Embryonic facial prominence (tissue), 1 donor: ENCODE data around the gene AOPEP.

Experiments used
- DNase-seq: peaks from one replicate; pipeline ENCODE4 v3.0.0-alpha.2; 2016; ENCODE audit errors: extremely low spot score

Gene AOPEP

GRCh38 chr9:94915476-94916450 lies 189.3 kb downstream of the AOPEP start:
- no peak for DNase-seq

- DNase-seq, result no peak
These were observed 190.5 kb downstream of the AOPEP start for GRCh38 chr9:94916956-94917355.

DNA sequence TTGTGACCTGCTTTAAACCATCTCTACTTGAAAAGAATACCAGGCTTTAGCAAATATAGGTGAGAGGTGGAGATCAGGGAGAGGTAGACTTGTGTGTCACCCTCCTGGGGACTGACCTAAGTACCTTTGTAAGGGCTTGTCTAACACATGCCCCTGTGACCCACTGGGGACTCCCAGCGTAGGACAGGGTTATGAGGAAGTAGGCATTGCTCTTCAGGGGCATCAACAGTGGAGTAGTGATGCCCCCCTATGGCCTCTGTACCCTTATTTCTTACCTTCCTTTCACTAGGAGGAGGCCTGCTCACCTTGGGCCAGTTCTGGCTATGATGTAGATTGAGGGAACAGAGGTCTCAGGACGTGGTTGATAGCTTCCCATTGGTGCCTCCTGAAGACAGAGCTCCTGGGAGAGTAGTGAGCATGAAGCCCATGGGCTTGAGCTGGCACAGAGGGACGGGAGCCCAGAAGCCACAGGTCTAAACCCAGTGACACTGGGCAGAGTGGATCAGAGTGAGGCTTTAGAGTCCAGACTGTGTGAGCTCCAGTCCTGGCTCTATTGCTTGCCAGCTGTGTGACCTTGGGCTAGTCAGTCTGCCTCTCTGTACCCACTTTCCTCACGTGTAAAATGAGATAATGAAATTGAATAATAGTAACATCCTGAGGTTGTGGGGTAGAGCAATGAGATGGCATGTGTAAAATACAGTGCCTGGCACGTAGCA lies 191.7 kb downstream of the AOPEP start:
- no peak for DNase-seq

- DNase-seq, result no peak
These were observed 193.0 kb downstream of the AOPEP start for GRCh38 chr9:94919376-94920098.

DNA sequence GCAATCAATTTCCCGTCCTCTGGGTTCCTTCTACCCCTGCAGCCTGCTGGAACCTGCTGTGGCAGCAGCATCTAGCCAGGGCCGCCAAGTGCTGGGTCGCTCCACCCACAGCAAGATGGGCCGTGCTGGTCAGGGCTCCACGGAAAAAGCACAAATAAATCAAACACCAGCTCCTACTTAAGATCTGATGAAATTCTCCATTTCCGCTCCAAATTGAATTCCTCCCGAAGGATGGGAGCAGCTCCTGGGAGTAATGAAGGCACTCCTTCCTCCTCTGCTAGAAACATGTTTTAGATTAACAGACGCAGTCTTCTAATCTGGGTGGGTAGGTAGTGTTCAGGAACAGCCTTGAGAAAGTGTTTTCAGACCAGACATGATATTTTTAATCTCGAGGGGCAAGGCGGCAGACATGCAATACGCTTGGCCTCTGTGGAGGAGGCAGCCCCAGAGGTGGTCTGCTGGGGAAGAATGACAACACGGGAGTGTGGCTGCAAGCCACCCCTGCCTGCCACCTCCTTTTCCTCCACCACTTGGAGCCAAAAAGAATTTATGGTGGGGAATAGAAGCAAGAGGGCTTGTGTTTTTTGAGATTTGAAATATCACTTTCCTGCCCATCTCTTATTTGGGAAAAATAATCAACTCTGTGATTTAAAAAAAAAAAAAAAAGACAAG lies 194.1 kb downstream of the AOPEP start:
- no peak for DNase-seq

GRCh38 chr9:94921092-94921471 lies 194.6 kb downstream of the AOPEP start:
- no peak for DNase-seq

- no peak for DNase-seq
These were observed 195.2 kb downstream of the AOPEP start for GRCh38 chr9:94921656-94922055.

DNA sequence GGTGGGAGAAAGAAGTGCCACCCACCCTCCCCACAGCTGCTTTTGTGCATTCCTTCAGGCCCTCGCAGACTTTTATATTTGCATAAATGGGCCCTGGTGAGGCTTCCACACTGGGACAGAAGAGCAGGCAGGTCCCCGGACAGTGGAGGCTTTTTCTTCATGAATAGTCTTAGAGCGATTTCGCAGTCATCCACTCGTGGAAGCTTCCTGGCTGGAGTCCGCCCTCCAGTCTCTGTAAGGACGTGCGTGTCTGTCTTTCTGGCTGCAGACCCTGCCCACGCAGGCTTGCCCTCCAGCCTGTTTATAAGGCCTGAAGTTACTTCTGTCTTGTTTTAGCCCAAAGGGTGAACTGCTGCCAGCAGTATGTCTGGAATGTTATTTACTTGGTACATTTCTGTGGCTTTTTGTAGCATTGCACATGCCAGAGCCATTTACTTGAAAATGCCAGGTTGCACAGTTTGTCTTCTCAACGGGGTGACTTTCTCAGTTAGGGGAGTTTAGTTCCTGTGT lies 195.7 kb downstream of the AOPEP start:
- DNase-seq, result peak; percentile 53

GRCh38 chr9:94922691-94923107 lies 196.2 kb downstream of the AOPEP start:
- no peak for DNase-seq

GRCh38 chr9:94923326-94924089 lies 197.0 kb downstream of the AOPEP start:
- DNase-seq, result no peak

DNA sequence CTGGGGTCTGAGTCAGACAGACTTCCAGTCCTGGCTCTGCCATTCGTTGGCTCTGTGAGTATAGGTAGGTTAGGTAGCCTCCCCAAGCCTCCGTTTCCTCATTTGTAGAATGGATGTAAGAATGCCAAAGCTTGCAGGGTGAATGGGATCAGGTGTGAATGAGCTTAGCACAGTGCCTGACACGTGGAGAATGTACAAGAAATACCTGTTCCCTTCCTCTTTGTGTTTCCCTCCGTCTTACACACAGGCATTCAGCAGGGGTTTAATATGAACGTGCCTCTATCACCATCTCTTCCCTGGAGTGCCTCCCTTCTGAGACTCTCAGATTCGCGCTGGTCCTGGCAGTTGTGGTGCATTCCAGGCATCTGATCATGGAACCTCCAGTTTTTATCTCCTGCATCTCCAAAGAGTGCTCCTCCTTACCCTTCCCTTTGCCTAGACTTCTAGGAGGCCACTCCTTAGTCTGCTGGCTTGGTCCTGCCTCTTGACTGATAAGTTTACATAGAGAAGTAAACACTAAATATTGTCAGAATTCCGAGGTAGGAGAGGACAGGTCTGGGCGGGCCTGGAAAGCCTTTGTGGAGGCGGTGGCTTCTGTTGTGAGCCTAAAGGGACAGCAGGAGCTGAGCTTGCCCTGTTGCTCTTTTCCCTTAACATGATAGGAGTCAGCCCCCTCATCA lies 199.4 kb downstream of the AOPEP start:
- no peak for DNase-seq

- no peak for DNase-seq
These were observed 199.9 kb downstream of the AOPEP start for GRCh38 chr9:94926431-94926800.

- DNase-seq, result no peak
These were observed 200.7 kb downstream of the AOPEP start for GRCh38 chr9:94927048-94927761.

GRCh38 chr9:94927762-94928670 lies 201.5 kb downstream of the AOPEP start:
- DNase-seq, result no peak

- DNase-seq, result no peak
These were observed 202.3 kb downstream of the AOPEP start for GRCh38 chr9:94928691-94929368.

DNA sequence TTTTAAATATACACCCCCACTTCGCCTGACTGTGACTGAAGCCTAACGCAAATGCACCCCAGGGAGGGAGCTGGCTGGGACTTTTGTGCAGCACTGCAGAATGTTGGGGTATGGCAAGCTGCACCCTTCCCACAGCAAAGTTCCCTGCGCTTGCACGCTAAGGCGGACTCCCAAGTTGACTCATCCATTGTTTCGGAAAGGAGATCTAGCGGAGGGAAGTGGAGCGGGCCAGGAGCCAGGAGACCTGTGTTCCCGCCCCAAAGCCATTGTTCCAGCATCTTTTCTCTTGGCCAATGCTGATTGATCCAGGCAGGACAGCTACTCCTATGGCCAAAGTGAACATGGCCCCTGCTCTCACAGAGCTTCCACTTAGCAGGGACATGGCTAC lies 202.9 kb downstream of the AOPEP start:
- DNase-seq, result no peak

DNA sequence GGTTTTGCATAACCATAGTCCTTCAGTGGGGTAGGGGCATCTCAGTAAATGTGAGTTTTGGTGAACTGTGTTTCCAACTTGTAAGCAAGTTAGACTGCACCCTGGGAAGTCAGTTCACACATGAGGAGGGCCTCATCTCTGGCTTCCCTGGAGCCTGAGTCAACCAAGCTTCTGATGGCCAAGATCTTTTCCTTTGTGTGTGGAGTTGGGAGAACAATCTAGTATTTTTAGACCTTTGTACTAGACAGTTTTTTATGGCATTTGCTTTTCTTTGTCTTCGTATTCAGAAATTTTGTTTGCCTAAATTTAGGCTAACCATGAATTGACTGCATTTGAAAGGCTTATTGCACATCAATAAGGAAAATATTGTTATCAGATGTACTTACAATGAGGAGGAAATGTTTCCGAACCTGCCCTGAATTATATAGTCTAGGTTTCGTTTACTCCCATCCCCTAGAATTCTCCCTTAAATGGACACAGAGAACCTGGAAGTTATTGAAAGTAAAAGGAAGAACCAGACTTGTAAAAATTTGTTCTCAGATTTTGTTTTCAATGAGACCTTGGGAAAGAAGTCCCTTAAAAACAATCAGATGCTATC lies 204.6 kb downstream of the AOPEP start:
- DNase-seq, result no peak
